ENCODE measurements around the gene C9orf40.

C9orf40 gene

GRCh38 chr9:74952201-74953151, at the start of gene C9orf40:
Gene C9orf40, minus strand, starts transcription at chr9:74952912. Its CDS starts 301 bp downstream, at chr9:74952611.
- peak; percentile 93 for DNase-seq

GRCh38 chr9:75001719-75002421, 49.2 kb upstream of the C9orf40 start:
- DNase-seq: peak; percentile 80

- DNase-seq: no peak
These were observed 48.1 kb upstream of the C9orf40 start for GRCh38 chr9:75000835-75001234.

GRCh38 chr9:74985041-74985440, 32.3 kb upstream of the C9orf40 start:
- no peak for DNase-seq

- DNase-seq: no peak
These were observed 31.0 kb upstream of the C9orf40 start for GRCh38 chr9:74983709-74984108.

GRCh38 chr9:74979844-74980243, 27.1 kb upstream of the C9orf40 start:
- no peak for DNase-seq

- DNase-seq: no peak
These were observed 24.6 kb upstream of the C9orf40 start for GRCh38 chr9:74977287-74977686.

GRCh38 chr9:74975538-74975937, 22.8 kb upstream of the C9orf40 start:
- DNase-seq: no peak

- DNase-seq: no peak
These were observed 21.8 kb upstream of the C9orf40 start for GRCh38 chr9:74974558-74974957.

GRCh38 chr9:74973714-74974113, 21.0 kb upstream of the C9orf40 start:
- DNase-seq: no peak

GRCh38 chr9:74963056-74963455, 10.3 kb upstream of the C9orf40 start:
- no peak for DNase-seq

GRCh38 chr9:74961496-74961895, 8.8 kb upstream of the C9orf40 start:
- no peak for DNase-seq

GRCh38 chr9:74960561-74960960, 7.8 kb upstream of the C9orf40 start:
- peak; percentile 37 for DNase-seq

GRCh38 chr9:74958587-74958986, 5.9 kb upstream of the C9orf40 start:
- DNase-seq: no peak

GRCh38 chr9:74953235-74953751, 581 bp upstream of the C9orf40 start:
- no peak for DNase-seq

GRCh38 chr9:74951725-74952151, 974 bp downstream of the C9orf40 start:
- DNase-seq: peak; percentile 31

GRCh38 chr9:74951107-74951720, 1.5 kb downstream of the C9orf40 start:
- no peak for DNase-seq

- DNase-seq: no peak
These were observed 2.6 kb downstream of the C9orf40 start for GRCh38 chr9:74949859-74950855.

GRCh38 chr9:74948937-74949336, 3.8 kb downstream of the C9orf40 start:
- no peak for DNase-seq

- no peak for DNase-seq
These were observed 6.0 kb downstream of the C9orf40 start for GRCh38 chr9:74946686-74947085.

- DNase-seq: peak; percentile 60
These were observed 9.9 kb downstream of the C9orf40 start for GRCh38 chr9:74942801-74943200.

GRCh38 chr9:74940600-74940999, 12.1 kb downstream of the C9orf40 start:
- DNase-seq: no peak
